Vagina (tissue), 2 donors: ENCODE data around the gene GPR22.

Experiments used
- CTCF ChIP-seq, 3 experiments: fragments of 450-650 bp in 2 of 3; fragments of 200-600 bp in 1 of 3; sonication (generic) in 1 of 3; IDR thresholded peaks; one replicate each; pipeline ENCODE4 v1.5.1; 2017 to 2019; ENCODE audit warnings: antibody characterized with exemption in 3 of 3, mild to moderate bottlenecking in 2 of 3, moderate library complexity in 2 of 3
- POLR2A ChIP-seq, 2 donors: fragments of 450-650 bp; IDR thresholded peaks; one replicate each; pipeline ENCODE4 v1.6.1; 2017; ENCODE audit warnings: antibody characterized with exemption in 2 of 2, mild to moderate bottlenecking in 2 of 2, moderate library complexity in 2 of 2
- POLR2AphosphoS5 ChIP-seq, 2 donors: sonication (generic); formaldehyde crosslinking; IDR thresholded peaks; one replicate each; pipeline ENCODE4 v1.9.0; 2017; ENCODE audit warnings: antibody characterized with exemption in 2 of 2, mild to moderate bottlenecking in 2 of 2, low read depth in 1 of 2; ENCODE audit not compliant: insufficient read depth in 1 of 2

- no peak for TF ChIP-seq CTCF (IDR thresholded peaks at IDR 0.05)
- TF ChIP-seq POLR2A (IDR thresholded peaks at IDR 0.05) = no peak
- TF ChIP-seq POLR2AphosphoS5 (IDR thresholded peaks at IDR 0.05; ENCODE audit: insufficient read depth in 1 of 2, low read depth in 1 of 2) = no peak
Observed at GRCh38 chr7:107441581-107442422, 28.1 kb upstream of the GPR22 start.
